ENCODE results near the gene PDE6G.
"Not testable (repeated sequence)": the region's sequence is repeated elsewhere in the genome, so short reads cannot be mapped to it uniquely, and the experiment has no call there.

Gene PDE6G

DNA sequence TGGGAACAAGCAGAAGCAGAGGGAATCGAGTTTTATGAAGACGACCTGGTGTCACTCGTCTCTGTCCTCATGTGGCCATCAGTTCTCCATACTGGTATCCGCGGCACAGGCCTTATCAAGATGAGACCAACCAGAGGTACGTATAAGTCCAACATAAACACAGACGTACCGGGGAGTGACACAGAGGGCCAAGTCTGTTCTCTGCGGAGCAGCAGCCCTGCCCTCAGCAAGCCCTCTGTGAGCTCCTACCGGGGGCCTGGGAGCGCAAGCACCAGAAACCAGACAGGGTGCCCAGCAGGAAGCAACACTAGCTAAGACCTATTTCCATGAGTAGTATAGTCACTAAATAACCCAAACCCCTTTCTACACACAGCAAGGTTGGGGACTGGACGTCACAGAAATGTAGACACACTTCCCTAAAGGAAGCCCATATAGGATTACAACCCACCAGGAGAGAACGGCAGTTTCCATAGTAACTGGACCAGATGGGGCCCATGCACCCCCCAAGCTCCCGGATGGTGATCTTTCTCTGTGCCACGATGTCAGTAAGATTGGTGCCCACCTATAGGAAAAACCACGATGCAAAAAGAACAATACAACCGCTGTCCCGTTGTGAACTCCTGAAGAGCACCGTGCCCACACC is 26.3 kb upstream of the PDE6G start:
- peaks cover 16 to 41% (median 26%) of the 10 kb centered on the region in 3 donors for H3K36me3 ChIP-seq
- no peaks in the 10 kb centered on the region for H3K27me3 ChIP-seq
- no peak for DNase-seq
- no peaks in the 10 kb centered on the region for H3K9me3 ChIP-seq
- TF ChIP-seq, protein P1, sequence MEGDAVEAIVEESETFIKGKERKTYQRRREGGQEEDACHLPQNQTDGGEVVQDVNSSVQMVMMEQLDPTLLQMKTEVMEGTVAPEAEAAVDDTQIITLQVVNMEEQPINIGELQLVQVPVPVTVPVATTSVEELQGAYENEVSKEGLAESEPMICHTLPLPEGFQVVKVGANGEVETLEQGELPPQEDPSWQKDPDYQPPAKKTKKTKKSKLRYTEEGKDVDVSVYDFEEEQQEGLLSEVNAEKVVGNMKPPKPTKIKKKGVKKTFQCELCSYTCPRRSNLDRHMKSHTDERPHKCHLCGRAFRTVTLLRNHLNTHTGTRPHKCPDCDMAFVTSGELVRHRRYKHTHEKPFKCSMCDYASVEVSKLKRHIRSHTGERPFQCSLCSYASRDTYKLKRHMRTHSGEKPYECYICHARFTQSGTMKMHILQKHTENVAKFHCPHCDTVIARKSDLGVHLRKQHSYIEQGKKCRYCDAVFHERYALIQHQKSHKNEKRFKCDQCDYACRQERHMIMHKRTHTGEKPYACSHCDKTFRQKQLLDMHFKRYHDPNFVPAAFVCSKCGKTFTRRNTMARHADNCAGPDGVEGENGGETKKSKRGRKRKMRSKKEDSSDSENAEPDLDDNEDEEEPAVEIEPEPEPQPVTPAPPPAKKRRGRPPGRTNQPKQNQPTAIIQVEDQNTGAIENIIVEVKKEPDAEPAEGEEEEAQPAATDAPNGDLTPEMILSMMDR (IDR thresholded peaks at IDR 0.05), result no peak
- intact Hi-C loops (cut with DNase I; ENCODE audit: low total_unique reads), result no loop called here
- H3K4me1 ChIP-seq, result peaks cover 0 to 46% (median 31%) of the 10 kb centered on the region in 4 donors
- H3K4me3 ChIP-seq, result peak overlapping the region; percentile 92 to 100
- H3K27ac ChIP-seq, result peak overlapping the region; percentile 83 to 85

DNA sequence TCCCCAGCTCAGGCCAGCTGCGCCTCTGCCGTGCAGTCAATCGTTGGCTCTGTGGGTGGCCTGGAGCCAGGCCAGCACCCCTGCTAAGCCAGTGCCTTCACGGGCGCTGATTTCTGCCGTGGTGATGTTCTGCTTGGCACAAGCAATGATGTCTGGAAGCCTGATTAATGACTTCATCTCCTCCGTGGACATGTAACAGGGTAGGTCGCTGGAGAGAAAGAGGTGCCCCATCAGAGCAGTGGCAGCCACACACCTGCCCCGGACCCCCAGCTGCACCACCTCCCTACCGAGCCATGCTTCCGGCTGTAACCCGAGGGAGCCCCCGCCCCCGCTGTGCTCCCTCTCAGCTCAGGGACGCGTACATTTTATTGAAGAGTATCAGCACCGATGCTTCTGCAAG is 25.3 kb upstream of the PDE6G start:
- no peak for DNase-seq
- intact Hi-C loops (cut with DNase I; ENCODE audit: low total_unique reads), result no loop called here
- peaks cover 0 to 46% (median 31%) of the 10 kb centered on the region in 4 donors for H3K4me1 ChIP-seq
- H3K4me3 ChIP-seq, result no peak overlapping the region
- no peaks in the 10 kb centered on the region for H3K27me3 ChIP-seq
- H3K27ac ChIP-seq, result no peak overlapping the region
- H3K9me3 ChIP-seq, result no peaks in the 10 kb centered on the region
- TF ChIP-seq, protein P1 (IDR thresholded peaks at IDR 0.05), result no peak
- H3K36me3 ChIP-seq, result peaks cover 5 to 31% (median 15%) of the 10 kb centered on the region in 3 donors

DNA sequence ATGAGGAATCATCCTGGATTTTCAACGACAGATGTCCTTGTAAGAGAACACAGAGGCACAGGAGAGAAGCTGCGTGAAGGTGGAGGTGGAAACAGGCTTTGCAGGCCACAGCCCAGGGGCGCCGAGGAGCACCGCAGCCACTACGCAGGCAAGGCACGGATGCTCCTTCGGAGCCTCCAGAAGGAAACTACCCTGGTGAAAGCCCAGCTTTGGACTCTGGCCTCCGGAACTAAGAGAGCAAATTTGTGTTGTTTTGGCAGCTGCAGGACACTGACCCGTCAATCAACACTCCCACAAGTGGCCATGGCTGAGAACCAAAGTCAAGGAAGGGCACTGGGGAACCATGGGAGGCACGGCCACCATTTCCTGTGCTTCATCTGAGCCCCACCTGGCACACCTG is 23.8 kb upstream of the PDE6G start:
- Histone ChIP-seq H3K4me1 (peaks cover 0 to 41% (median 21%) of the 10 kb centered on the region in 4 donors), H3K9me3 (no peaks in the 10 kb centered on the region), H3K27me3 (no peaks in the 10 kb centered on the region), H3K27ac (no peak overlapping the region), H3K4me3 (no peak overlapping the region), H3K36me3 (peaks cover 0 to 17% (median 7%) of the 10 kb centered on the region in 3 donors)
- TF ChIP-seq, protein P1 (IDR thresholded peaks at IDR 0.05), result no peak
- intact Hi-C loops (cut with DNase I; ENCODE audit: low total_unique reads), result no loop called here
- no peak for DNase-seq

DNA sequence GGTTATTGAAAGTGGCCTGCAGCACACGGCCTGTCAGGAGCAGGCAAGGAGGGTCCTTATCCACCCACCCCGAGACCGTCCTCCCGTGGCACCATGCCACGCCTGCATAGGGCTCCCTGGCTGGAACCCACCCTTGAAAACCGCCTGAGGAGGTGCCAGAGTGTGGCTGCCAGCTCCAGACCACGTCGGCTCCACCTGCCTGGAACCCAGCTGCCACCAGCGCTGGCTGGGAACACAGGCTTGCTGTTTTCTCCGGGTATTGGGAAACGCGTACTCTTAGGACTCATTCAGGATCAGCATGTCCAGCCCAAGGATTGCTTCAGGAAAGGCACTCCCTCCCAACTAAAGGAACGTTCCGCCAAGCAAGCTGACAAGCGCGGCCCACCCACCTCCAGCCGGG is 20.6 kb upstream of the PDE6G start:
- Histone ChIP-seq H3K27me3 (no peaks in the 10 kb centered on the region), H3K4me3 (no peak overlapping the region), H3K9me3 (no peaks in the 10 kb centered on the region), H3K4me1 (peaks cover 0 to 18% (median under 1%) of the 10 kb centered on the region in 4 donors), H3K36me3 (peaks cover 10 to 48% (median 30%) of the 10 kb centered on the region in 3 donors), H3K27ac (no peak overlapping the region)
- intact Hi-C loops (cut with DNase I; ENCODE audit: low total_unique reads), result no loop called here
- TF ChIP-seq, protein P1 (IDR thresholded peaks at IDR 0.05), result no peak
- DNase-seq, result no peak

DNA sequence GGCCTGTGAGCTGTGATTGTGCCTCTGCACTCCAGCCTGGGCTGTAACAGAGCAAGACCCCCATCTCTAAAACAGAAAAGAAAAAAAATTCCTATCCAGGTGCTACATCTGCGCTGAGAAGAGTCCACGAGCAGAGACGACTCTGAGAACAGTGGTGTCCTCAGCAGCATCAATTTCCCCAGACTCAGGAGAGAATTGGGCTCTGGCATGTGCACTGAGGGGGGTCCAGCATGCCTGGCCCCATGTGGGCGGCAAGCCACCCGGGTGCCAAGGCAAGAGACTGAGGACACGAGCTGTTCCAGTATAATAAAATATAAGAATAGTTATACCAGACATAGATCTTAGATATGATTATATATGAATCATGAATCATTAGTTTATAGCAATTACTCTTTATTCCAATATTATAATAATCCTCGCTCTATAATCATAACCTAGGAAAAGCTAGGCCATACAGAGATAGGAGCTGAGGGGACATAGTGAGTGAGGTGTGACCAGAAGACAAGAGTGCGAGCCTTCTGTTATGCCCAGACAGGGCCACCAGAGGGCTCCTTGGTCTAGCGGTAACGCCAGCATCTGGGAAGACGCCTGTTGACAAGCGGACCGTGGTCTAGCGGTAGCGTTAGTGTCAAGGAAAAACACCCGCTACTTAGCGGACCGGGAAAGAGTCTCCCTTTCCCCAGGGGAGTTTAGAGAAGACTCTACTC is 19.3 kb upstream of the PDE6G start:
- peaks cover 16 to 51% (median 33%) of the 10 kb centered on the region in 3 donors for H3K36me3 ChIP-seq
- DNase-seq; H3K4me3 ChIP-seq; intact Hi-C loops (cut with DNase I; ENCODE audit: low total_unique reads); H3K27me3 ChIP-seq; H3K9me3 ChIP-seq; H3K27ac ChIP-seq: not testable (repeated sequence)
- H3K4me1 ChIP-seq, result peaks cover 0 to 12% (median 0%) of the 10 kb centered on the region in 4 donors
- TF ChIP-seq, protein P1 (IDR thresholded peaks at IDR 0.05), result peak; percentile 58

Measured in tibial artery (tissue), 4 donors.